AG09319 (cell line): ENCODE data around the gene GULP1.
A peak's percentile ranks its signal among the peaks of the same experiment; 100 is the strongest.

ENCODE experiments used
- DNase-seq: peaks from one replicate; pipeline ENCODE4 v3.0.0-alpha.2; 2010; ENCODE audit warnings: low read depth; ENCODE audit errors: extremely low read depth
- CTCF ChIP-seq: IDR thresholded peaks from 2 replicates; pipeline ENCODE4 v1.5.1; 2011; ENCODE audit warnings: low read depth, mild to moderate bottlenecking, inconsistent platforms, low read length, moderate library complexity

The GULP1 gene

GRCh38 chr2:188410504-188411235, 119.0 kb downstream of the GULP1 start:
- TF ChIP-seq CTCF: no peak
- DNase-seq: no peak

DNA sequence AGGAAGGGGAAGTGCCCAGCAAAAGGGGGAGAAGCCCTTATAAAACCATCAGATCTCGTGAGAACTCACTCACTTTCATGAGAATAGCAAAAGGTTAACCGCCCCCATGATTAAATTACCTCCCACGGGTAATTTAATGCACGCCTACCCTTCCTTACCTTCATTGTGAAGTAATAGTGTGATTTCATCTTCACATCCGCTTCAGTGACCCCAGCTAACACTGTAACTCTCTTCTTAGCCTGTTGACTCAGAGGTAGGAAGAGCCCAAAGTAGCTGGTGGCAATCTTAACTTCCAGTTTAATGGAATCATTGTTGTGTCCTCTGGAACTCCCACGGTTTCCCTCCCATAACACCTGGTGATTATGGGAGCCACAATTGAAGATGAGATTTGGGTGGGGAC, 120.5 kb downstream of the GULP1 start:
- TF ChIP-seq CTCF: no peak
- no peak for DNase-seq

DNA sequence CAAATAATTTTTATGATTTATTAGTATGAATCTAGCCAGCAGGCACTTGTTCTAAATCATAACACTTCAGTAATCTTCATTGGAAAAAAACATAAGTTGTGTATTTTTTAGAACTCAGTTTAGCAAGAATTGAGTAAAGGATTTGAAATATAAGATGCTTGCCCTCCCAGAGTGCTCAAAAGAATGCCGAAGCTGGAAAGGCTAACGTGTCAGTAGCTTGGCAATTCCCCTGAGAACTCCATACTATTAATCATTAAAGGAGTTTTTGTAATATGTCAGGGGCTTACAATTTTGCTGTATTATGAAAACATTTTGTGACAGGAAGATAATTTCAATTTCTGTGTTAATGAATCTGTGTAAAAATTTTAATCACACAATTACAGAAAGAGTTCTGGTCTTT, 122.7 kb downstream of the GULP1 start:
- DNase-seq: peak; percentile 12
- no peak for TF ChIP-seq CTCF

DNA sequence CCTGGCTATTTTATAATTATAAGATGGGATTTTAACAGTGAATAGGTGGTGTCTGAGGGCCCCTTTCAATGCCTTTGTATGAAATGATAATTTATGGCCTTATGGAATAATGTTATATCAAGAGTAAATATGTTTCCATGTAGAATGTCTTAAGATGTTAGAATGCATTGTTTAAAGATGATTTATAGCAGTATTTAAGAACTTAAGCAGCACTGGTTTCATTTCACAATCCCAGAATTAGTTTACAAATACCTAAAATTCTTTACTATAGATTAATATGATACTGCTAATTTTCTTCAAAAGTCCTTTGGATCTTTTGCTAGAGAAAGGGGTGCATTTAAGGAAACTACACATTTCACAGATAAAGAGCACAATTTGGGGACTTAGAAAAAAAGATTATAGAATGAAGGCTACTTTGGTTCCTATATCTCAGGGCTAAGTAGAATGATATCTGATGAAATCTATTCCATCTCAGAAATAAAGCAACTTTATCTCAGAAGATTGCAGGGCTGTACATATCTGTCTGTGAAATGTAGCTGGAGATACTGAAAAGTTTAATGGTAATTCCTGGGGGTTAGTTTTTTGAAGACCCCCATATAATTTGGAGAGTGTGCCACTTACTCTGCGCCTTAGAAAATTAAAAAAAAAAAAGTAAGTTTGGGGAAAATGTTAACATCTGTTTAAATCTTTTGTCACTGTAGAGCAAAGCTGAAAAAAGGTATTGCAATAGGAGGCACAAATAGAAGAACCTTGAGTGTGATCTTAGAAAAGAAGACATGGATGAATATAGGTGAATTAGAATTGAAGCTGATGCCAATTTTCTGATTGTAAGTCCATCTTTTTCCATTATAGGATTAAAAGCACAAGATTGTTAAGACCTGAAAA, 123.4 kb downstream of the GULP1 start:
- TF ChIP-seq CTCF: no peak
- no peak for DNase-seq

DNA sequence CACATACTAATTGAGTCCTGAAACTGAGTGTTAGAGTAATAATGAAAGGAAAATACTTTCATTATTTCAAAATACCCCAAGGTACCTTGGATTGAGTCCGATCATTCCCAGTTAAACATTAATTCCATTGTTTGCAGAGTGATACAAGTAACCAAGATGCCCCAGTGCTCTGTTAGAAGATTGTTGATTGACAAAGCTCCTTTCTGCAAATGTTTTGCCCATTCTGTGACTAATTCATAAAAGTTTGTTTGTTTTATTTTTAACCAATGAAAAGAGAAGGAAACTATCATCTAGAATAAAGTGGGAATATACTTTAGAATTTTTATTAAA, 124.0 kb downstream of the GULP1 start:
- no peak for TF ChIP-seq CTCF
- DNase-seq: no peak

DNA sequence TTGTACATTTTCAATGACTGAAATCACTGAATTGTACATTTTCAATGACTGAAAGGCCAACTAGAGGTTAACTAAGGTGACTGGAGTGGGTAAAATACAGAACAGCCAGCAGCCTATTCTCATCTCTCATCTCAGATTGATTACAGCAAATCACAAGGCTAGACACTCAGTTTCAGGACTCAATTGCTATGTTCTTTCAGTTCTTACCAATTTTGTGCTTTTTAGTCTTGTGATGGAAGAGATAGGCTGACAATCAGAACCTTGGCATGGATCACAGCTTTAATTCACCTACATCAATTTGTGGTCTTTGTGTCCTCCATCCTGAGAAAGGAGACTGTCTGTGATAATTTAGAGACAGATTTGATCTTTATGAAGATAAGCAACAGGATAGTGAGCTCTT, 124.7 kb downstream of the GULP1 start:
- TF ChIP-seq CTCF: no peak
- DNase-seq: no peak

DNA sequence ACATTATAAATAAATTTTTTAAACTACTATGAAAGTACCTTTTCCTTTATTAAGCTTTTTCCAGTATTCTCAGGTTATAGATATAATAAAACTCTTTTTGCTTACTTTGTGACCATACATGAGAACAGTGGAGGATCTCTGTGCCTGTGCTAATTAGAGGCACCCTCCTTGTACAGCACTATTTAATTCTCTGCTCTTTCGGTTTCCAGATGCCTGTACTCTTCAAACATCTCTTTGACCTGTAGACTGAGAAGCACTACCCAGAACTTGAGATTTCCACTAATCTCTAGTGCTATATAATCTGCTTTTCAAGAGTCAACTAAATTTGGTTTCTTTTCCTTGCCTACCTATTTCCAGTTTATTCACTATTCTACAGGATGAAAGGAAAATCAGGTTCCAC, 131.1 kb downstream of the GULP1 start:
- DNase-seq: no peak
- TF ChIP-seq CTCF: no peak
